ENCODE data around the gene DENND4A.

DNA sequence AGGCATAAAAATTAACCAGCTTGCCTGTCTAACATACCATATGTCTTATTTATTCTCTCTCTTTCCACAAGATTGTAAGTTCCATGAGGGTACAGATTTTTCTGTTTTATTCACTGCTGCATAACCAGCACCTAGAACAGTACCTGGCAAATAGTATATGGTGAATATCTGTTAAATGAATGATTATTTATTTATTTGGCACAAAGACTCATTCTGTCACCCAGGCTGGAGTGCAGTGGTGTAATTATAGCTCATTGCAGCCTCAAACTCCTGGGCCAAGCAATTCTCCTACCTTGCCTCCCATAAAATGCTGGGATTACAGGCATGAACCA lies 24.9 kb downstream of the DENND4A start:
- TF ChIP-seq, protein P1, sequence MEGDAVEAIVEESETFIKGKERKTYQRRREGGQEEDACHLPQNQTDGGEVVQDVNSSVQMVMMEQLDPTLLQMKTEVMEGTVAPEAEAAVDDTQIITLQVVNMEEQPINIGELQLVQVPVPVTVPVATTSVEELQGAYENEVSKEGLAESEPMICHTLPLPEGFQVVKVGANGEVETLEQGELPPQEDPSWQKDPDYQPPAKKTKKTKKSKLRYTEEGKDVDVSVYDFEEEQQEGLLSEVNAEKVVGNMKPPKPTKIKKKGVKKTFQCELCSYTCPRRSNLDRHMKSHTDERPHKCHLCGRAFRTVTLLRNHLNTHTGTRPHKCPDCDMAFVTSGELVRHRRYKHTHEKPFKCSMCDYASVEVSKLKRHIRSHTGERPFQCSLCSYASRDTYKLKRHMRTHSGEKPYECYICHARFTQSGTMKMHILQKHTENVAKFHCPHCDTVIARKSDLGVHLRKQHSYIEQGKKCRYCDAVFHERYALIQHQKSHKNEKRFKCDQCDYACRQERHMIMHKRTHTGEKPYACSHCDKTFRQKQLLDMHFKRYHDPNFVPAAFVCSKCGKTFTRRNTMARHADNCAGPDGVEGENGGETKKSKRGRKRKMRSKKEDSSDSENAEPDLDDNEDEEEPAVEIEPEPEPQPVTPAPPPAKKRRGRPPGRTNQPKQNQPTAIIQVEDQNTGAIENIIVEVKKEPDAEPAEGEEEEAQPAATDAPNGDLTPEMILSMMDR (conservative IDR thresholded peaks at IDR 0.05; ENCODE audit: low read depth, low read length): no peak
- TF ChIP-seq EZH2 (IDR thresholded peaks at IDR 0.05; ENCODE audit: borderline replicate concordance, low read depth, low read length, poor library complexity, severe bottlenecking): no peak

Measured in A673 (cell line).